NOMO-1 (cell line): ENCODE results near the gene KRT4.

ENCODE experiments used
- DNase-seq, 2 experiments: peaks; one replicate each; lab custom pipeline; 2025; ENCODE audit not compliant: unreplicated experiment in 2 of 2; lab: John Stamatoyannopoulos, UW

The KRT4 gene

DNA sequence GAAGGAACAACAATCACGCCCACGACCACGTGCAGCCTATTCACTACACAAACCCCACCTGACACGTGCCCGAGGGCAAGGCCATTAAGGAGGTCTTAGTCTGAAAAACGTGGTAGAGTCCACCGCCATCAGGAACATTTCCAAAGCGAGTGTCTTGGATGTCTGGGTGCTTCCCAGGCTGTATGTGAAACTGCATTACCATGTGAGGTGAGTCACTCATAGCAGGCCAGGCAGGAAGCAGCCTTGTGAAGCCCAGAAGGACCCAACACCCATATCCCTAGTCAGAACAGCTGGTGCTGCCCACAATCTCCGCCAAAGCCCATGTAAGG lies 23.5 kb upstream of the KRT4 start:
- DNase-seq: no peak

GRCh38 chr12:52836491-52837412 lies 22.8 kb upstream of the KRT4 start:
- DNase-seq: no peak

DNA sequence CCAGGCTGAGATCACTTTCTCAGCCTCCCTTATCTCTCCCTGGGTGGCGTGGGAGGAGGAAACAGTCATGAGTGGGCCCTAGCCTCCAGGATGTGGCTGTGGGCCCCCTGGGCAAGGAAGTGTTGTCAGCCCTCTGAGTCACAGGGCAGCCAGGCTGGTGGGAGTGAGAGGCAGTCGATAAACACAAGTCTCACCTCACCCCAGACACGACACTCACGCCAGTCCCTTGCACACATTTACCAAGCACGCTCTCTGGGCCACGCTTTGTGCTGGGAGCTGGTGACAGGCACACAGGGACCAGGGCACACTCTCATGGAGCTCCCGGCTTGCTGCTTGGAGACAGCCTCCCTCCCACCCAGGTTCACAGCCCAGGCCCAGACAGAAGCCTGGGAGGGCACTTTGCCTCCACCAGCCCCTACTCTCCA lies 22.1 kb upstream of the KRT4 start:
- peak in 1 of 2 experiments; percentile 5 for DNase-seq

DNA sequence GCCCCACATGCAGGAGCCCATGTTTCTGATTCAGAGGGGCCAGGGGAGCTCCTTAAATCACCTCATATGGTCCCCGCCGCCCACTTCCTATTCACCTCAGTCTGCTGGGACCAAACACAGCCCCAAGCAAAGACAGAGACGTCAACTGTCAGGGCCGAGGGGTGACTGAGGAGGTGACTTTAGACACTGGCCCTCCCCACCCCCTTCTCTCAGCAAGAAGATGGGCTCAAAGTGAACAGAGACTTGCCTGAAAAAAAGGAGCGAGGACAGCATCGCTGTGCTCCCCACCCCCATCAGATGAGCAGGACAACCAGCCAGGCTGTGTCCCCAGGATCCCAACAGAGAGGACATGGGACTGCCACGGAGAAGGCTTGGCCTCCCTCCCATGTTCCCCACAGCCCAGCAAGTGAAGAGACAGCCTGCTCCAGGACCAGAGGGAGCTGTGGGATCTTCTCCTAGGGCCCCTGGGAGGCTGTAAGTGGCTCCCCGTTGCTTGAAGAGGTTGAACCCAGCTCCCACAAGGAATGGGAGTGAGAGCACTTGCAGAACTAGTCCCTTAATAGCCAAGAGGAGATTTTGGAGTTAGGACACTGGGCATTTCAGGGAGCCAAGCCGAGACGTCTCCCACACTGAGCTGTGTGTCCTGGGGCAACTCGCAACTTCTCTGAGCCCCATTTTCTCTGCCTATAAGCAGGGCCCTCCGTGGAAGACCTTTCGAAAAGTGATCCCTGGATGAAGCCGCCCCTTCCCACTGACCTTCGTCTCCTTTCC lies 21.5 kb upstream of the KRT4 start:
- DNase-seq: no peak

GRCh38 chr12:52834727-52835001 lies 20.7 kb upstream of the KRT4 start:
- DNase-seq: no peak

- no peak for DNase-seq
These were observed 20.2 kb upstream of the KRT4 start, which contains the start of gene KRT79 for GRCh38 chr12:52833922-52834726. Gene KRT79, minus strand, starts transcription at chr12:52834311. Its CDS starts 51 bp downstream, at chr12:52834260.

GRCh38 chr12:52832985-52833905 lies 19.3 kb upstream of the KRT4 start:
- no peak for DNase-seq

- no peak for DNase-seq
These were observed 18.5 kb upstream of the KRT4 start for GRCh38 chr12:52832451-52832850.

DNA sequence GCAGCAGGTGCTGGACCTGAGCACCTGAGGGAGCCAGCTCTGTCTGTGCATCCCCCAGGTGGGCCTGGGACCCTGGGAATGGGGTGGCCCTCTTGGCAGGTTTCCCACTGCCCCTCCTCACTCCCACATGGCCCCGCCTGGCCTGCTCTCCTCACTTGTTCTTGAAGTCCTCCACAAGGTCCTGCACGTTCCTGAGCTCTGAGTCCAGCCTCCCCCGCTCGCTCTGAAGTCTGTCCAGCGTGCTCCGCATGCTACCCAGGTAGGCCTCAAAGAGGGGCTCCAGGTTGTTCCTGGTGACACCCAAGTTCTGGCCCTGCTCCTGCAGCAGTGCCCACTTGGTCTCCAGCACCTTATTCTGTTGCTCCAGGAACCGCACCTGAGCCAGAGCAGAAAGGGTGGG lies 17.3 kb upstream of the KRT4 start:
- DNase-seq: no peak

DNA sequence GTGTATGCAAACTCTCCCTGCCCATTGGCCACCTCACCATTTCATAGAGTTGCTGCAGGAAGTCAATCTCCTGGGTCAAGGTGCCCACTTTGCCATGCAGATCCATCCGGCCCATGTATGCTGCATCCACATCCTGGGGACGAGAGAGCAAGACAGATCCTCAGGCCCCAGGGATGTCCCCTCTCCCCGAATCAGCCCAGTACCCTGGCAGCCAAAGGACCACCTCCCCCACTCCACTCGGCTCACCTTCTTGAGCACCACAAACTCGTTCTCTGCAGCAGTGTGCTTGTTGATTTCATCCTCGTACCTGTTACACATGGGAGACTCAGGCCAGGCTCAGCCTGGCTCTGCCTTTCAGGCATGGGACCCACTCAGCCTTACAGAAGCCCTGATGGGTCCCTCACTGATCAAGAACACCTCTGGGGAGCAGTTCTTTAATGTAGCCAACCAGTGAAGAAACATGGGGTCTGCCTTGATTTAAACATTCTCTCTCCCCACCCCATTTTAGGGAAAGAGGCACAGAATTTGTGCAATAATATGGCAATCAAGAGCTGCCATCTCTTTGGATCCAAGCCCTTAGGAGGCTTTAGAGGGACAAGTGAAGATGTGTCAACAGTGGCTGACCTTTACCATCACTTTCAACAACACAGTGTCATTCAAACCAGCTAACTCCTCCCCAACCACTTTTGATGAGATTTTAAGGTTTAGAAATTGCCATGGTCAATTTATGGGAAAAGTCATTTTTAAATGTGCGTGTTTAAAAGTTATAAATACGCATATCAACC lies 16.3 kb upstream of the KRT4 start:
- no peak for DNase-seq

DNA sequence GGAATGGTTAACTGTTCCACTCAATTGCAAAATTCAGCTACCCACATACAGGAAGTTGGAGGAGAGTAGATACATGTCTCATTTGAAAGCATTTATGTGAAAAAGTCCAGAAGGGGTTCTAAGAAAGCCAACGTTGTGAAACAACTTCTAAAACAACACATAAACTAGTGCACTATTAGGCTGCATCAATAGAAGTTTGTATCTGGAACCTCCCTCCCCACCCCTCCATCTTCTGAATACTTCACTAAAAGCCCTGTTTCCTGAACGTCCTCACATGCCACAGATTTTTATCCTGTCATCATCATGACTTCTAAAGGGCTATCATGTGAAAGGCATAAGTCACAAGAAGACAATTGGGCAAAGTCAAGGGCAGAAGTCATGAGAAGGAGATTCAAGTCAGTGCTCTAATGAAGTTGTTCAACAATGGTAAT lies 14.7 kb upstream of the KRT4 start:
- DNase-seq: no peak

GRCh38 chr12:52828156-52828555 lies 14.2 kb upstream of the KRT4 start:
- no peak for DNase-seq

GRCh38 chr12:52827499-52828090 lies 13.7 kb upstream of the KRT4 start:
- DNase-seq: no peak

- no peak for DNase-seq
These were observed 12.9 kb upstream of the KRT4 start for GRCh38 chr12:52826611-52827498.

DNA sequence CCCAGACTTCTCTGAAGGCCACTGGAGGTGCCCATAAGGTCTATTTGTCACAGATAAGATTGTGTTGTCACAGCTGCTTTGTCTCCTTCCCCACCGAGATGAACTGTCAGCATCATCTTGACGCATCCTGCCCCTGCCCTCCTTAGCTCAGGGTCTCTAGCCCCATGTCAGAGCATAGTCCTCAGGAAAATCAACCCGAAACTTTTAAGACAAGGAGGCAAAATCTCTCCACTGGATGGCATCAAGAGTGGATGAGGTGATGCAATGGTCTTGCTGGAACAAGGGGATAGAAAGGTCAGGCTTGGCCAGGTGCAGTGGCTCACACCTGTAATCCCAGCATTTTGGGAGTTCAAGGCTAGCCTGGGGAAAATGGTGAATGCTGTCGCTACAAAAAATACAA lies 12.0 kb upstream of the KRT4 start:
- no peak for DNase-seq

DNA sequence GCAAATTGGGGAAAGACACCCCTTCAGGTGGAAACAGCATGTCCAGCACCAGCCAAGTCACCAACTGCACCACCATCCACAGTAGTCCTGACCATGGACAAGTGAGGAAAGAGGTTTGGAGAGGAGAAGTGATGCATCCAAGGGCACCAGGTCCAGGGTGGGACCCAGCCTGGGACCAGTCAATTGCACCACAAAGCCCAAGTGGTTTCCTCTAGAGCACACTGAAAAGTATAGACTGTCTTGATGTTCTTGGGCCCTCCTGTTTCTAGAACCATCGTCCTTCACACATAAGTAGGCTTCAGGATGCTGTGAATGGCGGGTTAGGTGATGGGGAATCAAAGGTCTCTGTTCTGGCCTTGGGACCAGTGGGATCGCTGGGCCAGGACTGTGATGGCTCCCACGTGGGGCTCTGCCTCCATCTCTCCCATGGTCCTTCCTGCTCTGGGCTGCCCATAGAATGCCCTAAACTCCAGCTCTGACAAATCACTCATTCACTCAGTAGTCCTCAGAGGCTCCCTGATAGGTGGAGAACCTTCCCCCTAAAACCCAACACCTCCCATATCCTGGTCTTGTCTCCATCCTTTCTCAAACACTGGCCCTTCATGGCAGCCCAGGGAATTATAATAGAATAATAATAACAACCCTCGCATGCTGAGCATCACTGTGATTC lies 11.0 kb upstream of the KRT4 start:
- DNase-seq: no peak

- DNase-seq: no peak
These were observed 10.0 kb upstream of the KRT4 start for GRCh38 chr12:52823761-52824450.
